ENCODE measurements around the gene PAIP2. TPM values are rescaled to one million over a fixed set of nuclear protein-coding genes. Genes with fewer than 3 reads are reported as not detected.
A peak's percentile ranks its signal among the peaks of the same experiment; 100 is the strongest.

Gene PAIP2
- total and polyA plus RNA-seq, 8 donors = 66.8 to 171 (median 137) TPM

DNA sequence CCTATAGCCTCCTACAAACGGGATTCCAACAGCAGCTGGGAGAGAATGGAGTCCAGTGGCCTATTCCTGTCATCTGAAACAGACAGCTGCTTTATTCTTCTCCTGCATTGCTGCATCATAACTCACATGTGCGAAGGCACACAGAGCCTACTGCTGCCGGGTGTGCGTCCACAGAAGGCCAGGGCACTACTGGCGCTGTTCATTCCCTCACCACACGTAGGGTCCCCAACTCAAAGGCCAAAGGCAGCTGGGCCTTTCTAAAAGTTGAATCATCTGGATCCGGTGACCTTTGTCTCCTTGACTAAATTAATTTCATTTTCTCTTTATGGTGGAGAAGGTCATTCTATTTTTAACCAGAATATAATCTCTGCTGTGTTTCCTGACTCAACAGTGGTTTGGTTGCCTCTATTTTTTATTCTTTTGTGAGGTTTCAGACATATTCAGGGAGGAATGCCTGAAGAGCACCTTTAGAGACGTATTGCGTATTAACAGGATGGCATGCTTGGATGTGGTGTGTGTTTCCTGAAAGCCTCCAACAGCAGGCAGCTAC, 73.0 kb downstream of the PAIP2 start:
- Histone ChIP-seq H3K27me3 (no peaks in the 10 kb centered on the region), H3K27ac (no peak overlapping the region), H3K9me3 (no peaks in the 10 kb centered on the region), H3K4me1 (peaks cover 7 to 8% of the 10 kb centered on the region in 2 donors), H3K36me3 (no peaks in the 10 kb centered on the region), H3K4me3 (no peak overlapping the region)
- ATAC-seq = no peak
- intact Hi-C loops (cut with DNase I) = no loop called here
- TF ChIP-seq, protein P1, sequence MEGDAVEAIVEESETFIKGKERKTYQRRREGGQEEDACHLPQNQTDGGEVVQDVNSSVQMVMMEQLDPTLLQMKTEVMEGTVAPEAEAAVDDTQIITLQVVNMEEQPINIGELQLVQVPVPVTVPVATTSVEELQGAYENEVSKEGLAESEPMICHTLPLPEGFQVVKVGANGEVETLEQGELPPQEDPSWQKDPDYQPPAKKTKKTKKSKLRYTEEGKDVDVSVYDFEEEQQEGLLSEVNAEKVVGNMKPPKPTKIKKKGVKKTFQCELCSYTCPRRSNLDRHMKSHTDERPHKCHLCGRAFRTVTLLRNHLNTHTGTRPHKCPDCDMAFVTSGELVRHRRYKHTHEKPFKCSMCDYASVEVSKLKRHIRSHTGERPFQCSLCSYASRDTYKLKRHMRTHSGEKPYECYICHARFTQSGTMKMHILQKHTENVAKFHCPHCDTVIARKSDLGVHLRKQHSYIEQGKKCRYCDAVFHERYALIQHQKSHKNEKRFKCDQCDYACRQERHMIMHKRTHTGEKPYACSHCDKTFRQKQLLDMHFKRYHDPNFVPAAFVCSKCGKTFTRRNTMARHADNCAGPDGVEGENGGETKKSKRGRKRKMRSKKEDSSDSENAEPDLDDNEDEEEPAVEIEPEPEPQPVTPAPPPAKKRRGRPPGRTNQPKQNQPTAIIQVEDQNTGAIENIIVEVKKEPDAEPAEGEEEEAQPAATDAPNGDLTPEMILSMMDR (IDR thresholded peaks at IDR 0.05) = no peak
- DNase-seq = no peak

DNA sequence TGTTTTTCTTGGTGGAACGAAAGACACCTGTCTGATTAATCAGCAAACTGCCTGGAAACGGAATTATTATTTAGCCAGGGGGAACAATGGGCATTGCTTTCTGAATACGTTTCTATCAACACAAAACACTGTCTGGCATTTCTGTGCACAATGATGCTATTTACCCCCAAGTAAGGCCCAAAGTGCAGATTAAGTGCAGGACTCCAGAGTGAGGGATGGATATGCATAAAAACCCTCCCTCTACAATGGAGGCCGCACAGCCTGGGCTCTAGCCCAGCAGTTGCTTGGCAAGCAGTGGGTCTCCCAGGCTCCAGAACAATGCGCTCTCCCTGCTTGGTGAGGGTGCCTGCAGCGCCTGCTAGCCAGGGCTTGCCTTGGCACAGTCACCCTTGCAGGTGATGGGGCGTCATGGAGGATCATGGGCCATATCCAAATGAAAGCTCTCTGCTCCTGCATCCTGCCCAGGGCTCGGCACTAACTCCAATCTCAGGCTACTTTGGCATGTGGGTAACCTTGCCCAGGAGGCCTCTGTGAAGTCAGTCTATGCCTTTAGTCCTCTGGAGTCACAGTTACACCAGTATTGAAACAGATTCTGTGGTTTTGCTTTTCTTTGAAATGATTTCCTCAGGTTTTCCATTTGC, 73.7 kb downstream of the PAIP2 start:
- TF ChIP-seq, protein P1 (IDR thresholded peaks at IDR 0.05) = no peak
- DNase-seq = no peak
- no peaks in the 10 kb centered on the region for H3K27me3 ChIP-seq
- no peak overlapping the region for H3K27ac ChIP-seq
- no peak overlapping the region for H3K4me3 ChIP-seq
- ATAC-seq = no peak
- intact Hi-C loops (cut with DNase I) = no loop called here
- H3K9me3 ChIP-seq = no peaks in the 10 kb centered on the region
- H3K4me1 ChIP-seq = peaks cover 7 to 8% of the 10 kb centered on the region in 2 donors
- H3K36me3 ChIP-seq = no peaks in the 10 kb centered on the region

DNA sequence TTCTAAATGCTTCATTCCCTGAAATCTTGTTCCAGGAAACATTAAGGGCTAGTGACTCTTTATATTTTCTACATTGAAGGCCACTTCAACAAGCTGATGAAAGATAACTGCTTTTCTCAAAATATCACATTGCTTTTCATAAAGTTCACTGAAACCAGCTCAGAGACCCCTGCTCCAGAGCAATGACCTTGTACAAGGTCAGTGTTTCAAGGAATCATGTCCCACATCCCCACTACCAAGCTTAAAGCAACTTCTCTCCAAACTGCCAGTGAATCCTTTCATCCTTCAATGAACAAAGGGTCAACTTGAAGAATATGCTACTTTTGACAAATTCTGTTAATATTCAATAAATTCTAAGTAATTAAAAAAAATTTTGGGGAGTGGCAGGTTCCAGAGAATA, 74.2 kb downstream of the PAIP2 start:
- no peak for DNase-seq
- Histone ChIP-seq H3K4me1 (peaks cover 7 to 8% of the 10 kb centered on the region in 2 donors), H3K27ac (no peak overlapping the region), H3K27me3 (no peaks in the 10 kb centered on the region), H3K36me3 (no peaks in the 10 kb centered on the region), H3K9me3 (no peaks in the 10 kb centered on the region), H3K4me3 (no peak overlapping the region)
- ATAC-seq = no peak
- TF ChIP-seq, protein P1 (IDR thresholded peaks at IDR 0.05) = no peak
- intact Hi-C loops (cut with DNase I) = no loop called here

DNA sequence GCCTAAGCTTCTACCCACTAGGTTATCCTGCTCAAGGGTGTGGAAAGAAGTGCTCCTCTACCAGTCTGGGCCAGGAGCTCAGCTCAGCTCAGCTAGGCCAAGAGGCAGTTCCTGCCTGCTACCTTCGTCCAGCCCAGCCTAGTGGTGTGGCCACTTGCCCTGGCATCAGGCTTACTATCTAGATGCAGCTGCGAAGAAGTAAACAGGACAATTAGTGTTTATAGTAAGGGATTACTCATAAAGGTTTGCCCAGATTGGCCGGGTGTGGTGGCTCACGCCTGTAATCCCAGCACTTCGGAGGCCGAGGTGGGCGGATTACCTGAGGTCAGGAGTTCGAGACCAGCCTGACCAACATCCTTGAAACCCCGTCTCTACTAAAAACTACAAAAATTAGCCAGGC, 75.0 kb downstream of the PAIP2 start:
- no peak overlapping the region for H3K4me3 ChIP-seq
- H3K27me3 ChIP-seq = no peaks in the 10 kb centered on the region
- TF ChIP-seq, protein P1 (IDR thresholded peaks at IDR 0.05) = no peak
- H3K9me3 ChIP-seq = no peaks in the 10 kb centered on the region
- peak; percentile 30 for ATAC-seq
- no peaks in the 10 kb centered on the region for H3K36me3 ChIP-seq
- peaks cover 7 to 8% of the 10 kb centered on the region in 2 donors for H3K4me1 ChIP-seq
- no peak for DNase-seq
- no peak overlapping the region for H3K27ac ChIP-seq
- intact Hi-C loops (cut with DNase I) = no loop called here

DNA sequence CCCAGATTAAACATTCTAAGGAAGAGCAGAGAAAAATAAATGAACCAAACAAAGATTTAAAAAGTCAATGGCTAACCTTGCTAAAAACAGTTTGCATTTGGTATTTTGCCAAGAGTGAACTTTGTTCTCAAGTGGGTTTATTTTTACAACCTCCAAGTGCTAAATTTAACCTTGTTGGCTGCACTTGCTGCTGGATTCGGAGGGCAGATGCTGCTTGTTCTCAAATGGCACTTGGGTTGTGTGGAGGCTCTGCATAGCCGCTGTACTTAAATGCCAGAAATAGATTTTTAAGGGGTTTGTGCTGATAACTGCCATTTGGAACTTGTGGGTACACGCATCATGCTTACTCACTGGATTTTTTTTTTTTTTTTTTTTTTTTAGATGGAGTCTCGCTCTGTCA, 75.6 kb downstream of the PAIP2 start:
- Histone ChIP-seq H3K9me3 (no peaks in the 10 kb centered on the region), H3K36me3 (no peaks in the 10 kb centered on the region), H3K27ac (no peak overlapping the region), H3K4me1 (peaks cover 7 to 8% of the 10 kb centered on the region in 2 donors), H3K4me3 (no peak overlapping the region), H3K27me3 (no peaks in the 10 kb centered on the region)
- intact Hi-C loops (cut with DNase I) = no loop called here
- TF ChIP-seq, protein P1 (IDR thresholded peaks at IDR 0.05) = no peak
- peak in 2 of 4 donors; percentile 15 to 62 for DNase-seq
- peak; percentile 73 for ATAC-seq
